ENCODE measurements around the gene LINC01488. TPM values are rescaled to one million over a fixed set of nuclear protein-coding genes. Genes with fewer than 3 reads are reported as not detected.

Gene LINC01488
- total RNA-seq, 1 donor from 2014 or later: not detected

GRCh38 chr11:69462106-69462951 is 19.1 kb upstream of the LINC01488 start:
- DNase-seq (ENCODE audit: extremely low read depth, low read depth, low spot score): no peak

GRCh38 chr11:69463181-69463994 is 18.1 kb upstream of the LINC01488 start:
- no peak for DNase-seq (ENCODE audit: extremely low read depth, low read depth, low spot score)

GRCh38 chr11:69463995-69464960 is 17.2 kb upstream of the LINC01488 start:
- no peak for DNase-seq (ENCODE audit: extremely low read depth, low read depth, low spot score)

DNA sequence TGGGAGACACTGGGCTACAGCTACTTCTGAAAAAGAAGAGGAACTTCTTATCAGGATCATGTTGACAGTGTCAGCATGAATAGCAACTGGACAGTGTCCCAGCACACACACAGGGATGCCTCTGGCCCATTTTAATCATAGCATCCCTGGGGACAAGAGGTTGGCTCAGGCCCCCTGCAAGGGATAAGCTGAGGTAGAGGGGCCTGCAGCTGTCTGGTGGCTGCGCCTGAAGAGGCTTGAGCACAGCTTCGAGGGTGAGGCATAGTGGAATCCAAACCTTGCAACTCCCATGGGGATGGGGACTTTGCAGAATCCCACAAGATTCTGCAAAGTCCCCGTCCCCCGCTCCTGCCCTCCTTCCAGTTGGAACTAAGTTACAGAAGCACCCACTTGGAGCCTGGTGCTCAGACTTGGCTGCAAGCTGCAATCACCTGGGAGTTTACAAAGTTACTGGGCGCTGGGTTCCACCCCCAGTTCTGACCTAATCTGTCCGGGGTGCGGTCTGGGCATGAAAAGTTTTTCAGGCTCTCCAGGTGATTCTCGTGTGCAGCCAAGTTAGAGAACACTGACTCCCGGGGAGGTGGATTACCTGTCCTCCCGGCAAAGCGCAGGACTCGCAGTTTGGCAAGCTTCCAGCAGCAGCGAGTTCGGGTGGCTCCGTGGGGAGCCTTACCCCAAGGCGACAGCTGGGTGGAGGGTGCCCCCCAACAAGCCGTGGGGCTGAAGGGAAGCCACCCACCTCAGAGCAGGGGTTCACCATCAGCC is 16.0 kb upstream of the LINC01488 start:
- no peak for DNase-seq (ENCODE audit: extremely low read depth, low read depth, low spot score)

DNA sequence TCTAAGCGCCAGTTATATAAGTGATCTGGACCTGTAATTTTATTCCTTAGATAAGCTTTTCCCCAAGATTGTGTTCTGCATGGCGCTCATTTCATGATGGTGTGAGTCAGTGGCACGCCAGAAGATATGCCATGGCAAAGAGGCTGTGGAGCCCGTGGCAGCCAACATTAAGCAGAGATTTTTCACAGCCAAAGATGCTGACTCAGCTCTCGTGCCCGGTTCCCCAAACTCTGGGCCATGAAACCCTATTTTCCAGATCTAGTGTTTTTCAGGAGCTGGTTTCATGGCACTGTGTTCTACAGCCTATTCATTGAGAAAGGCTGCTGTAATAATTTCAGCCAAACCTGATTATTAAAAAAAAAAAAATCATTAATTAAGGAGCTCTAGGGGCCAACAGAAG is 15.4 kb upstream of the LINC01488 start:
- no peak for DNase-seq (ENCODE audit: extremely low read depth, low read depth, low spot score)

GRCh38 chr11:69467196-69467595 is 14.3 kb upstream of the LINC01488 start:
- DNase-seq (ENCODE audit: extremely low read depth, low read depth, low spot score): no peak

DNA sequence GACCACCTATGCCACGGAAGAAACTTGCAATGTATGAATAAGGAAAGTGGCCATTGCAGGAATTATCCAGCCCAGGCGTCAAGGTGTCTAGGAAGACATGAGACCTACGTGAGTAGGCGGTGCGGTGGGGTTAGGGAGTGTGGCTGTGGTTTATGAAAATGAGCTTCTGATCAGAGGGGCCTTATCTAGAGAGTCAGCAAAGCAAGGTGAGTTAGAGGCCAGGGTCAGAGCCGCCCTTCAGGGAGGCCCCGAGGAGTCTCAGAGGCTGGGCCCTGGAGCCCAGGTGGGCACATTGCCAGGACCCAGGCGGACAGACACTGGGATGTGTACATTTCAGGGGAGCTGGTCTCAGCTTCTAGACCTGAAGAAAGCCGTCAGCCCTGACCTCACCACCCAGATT is 13.8 kb upstream of the LINC01488 start:
- no peak for DNase-seq (ENCODE audit: extremely low read depth, low read depth, low spot score)

DNA sequence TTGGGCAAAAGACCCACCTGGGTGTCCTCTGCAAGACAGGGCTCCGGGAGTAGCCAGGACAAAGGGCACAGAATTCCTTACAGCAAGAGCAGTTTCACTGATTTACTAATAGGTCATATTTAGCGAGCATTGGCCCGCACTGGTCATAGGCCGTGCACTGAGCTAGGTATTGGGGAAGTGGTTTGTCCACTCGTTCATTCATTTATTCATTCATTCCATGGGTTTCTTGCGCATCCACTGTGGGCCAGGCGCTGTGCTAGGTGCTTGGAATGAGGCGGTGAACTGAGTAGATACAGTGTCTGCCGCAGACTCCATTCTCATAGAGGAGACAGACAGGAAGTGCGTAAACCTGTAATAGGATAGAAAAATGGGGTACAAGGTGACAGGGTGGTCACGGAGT is 13.2 kb upstream of the LINC01488 start:
- no peak for DNase-seq (ENCODE audit: extremely low read depth, low read depth, low spot score)

- no peak for DNase-seq (ENCODE audit: extremely low read depth, low read depth, low spot score)
These were observed 12.3 kb upstream of the LINC01488 start for GRCh38 chr11:69468911-69469885.

DNA sequence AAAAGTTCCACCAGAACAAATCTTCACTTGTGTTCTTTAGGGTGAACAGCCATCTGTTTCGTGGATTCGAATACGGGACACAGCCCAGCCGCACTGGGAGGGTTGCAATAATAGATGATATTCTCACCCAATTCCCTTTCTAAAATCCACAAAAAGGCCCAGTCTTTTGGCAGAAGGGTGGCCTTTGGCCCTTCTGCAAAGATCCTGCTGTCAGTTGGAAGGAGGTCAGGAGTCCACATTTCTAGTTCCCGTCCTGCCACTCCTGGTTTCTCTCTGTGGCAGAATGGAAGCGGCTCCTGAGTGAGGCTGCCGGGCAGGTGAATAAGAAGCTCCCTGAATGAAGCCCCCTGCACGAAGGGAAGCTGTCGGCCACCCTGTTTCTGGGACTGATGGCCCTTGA is 11.2 kb upstream of the LINC01488 start:
- DNase-seq (ENCODE audit: extremely low read depth, low read depth, low spot score): no peak

GRCh38 chr11:69470793-69471728 is 10.4 kb upstream of the LINC01488 start:
- no peak for DNase-seq (ENCODE audit: extremely low read depth, low read depth, low spot score)

GRCh38 chr11:69471729-69472540 is 9.5 kb upstream of the LINC01488 start:
- no peak for DNase-seq (ENCODE audit: extremely low read depth, low read depth, low spot score)

DNA sequence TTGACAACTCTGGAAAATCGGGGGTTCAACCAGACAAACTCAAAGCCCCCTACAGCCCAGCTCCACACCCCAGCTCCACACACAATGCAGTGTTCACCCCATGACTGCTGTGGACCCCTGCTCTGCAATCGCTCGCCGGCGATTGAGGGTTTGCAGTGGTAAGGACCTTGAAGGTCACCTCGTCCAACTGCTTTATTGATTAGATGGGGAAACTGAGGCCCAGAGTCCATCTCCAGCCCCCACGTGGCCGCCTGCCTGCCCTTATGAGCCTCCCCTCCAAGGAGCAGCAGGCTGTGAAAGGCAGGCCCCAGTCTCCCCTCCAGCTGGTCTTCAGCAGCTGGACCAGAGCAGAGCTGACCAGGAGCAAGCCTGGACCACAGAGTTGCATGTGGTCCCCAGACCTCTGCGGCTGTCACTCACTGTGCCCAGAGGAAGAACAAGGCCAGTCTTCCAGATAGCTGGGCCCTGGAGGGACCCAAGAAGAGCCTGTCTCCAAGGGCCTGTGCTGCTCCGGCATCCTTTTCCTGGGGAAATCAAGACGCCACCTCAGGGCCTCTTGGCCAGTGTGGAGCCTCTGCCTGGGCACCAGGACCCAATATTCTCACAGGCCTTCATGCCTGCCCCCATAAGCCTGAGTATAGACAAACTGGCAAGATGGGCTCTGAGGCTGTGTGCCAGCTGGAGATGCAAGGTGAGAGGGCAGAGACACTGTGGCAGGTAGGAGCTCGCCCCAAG is 8.8 kb upstream of the LINC01488 start:
- DNase-seq (ENCODE audit: extremely low read depth, low read depth, low spot score): no peak

DNA sequence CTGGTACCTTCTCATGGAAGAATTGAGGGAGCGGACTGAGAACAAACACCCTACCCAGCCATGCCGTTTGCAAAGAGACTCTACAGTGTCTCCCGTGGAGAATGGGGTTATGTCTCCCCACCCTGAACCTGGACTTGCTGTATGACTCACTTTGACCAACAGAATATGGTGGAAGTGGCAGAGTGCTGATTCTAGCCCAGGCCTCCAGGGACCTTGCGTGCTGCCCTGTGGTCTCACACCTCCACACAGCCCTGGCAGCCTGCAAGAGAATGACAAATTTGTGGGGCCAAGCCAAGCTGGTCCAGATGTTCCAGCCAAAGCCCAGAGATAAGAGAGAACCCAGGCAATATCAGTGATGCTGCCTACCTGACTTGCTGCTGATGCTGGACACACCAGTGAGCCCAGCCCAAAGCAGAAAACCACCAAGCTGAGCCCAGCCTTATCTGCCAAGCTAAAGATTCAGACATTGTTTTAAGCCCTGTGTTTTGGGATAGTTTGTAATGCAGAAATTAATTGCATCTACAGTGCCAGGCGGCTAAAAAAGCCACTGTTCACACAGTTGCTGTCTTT is 8.1 kb upstream of the LINC01488 start:
- no peak for DNase-seq (ENCODE audit: extremely low read depth, low read depth, low spot score)

- DNase-seq (ENCODE audit: extremely low read depth, low read depth, low spot score): no peak
These were observed 6.7 kb upstream of the LINC01488 start for GRCh38 chr11:69474736-69475135.
